CD4-positive, alpha-beta T cell treated with Interleukin-4 for 1 hour (primary cell): ENCODE results near the gene EHHADH.
"Not testable (repeated sequence)": the region's sequence is repeated elsewhere in the genome, so short reads cannot be mapped to it uniquely, and the experiment has no call there.

Source experiments
- DNase-seq, 2 donors: peaks; one replicate each; pipeline ENCODE4 v3.0.0-alpha.2; 2020 to 2022

Gene EHHADH

GRCh38 chr3:185250653-185251052 is 3.2 kb downstream of the EHHADH start:
- no peak for DNase-seq

DNA sequence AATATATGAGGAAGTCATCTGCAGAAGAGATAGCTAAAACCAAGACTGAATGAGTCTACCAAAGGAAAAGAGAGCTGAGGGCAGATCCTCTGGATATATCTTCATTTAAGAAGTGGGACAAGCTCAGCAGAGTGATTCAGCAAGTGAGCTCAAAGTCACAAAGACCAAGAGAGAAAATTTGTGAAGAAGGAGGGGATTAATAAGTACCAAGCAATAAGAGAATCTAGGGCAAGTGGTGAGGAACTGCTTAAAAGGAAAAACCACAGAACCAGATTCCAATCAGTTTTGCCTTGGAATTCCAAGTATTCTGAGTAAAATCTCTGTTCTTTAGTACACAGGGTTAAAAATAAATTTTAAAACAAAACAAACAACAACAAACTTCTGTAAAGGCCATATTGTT is 3.6 kb downstream of the EHHADH start:
- no peak for DNase-seq

DNA sequence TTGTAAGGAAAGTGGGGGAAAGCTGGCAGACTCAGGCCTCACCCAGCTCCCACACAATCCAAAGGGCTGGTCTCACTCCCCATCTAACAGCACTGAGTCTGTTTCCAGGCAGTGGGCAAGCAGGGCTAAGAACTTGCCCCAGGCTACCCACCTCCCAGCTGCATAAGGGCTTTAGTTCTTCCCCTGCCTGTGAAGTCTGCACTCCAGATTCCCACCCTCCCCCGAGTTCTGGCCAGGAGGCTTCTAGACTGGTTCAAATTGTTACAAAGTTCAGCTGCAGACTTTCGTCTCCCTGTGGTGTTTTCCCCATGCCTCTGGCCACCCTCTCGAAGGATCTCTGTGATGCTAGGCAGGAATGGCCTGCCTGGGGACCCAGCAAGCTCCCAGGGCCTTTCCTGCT is 11.2 kb downstream of the EHHADH start:
- DNase-seq = no peak

DNA sequence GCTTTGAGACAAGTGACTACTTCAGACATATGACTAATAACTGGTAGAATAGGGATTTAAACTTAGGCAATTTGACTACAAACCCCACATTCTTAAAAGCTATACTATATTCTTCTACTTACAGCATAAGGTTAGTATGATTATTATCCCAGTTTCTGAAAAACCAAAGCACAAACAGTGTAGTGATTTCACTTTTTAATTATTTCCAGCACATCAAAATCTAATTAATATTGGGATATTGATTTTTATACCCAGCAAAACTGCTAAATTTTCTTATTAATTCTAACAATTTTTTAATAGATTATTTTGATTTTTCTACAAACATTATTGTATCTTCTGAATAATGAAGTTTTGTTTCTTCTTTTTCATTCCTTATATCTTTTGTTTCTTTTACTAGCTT is 16.9 kb downstream of the EHHADH start:
- no peak for DNase-seq

- no peak for DNase-seq
Measured at GRCh38 chr3:185233328-185233727, 20.5 kb downstream of the EHHADH start.

DNA sequence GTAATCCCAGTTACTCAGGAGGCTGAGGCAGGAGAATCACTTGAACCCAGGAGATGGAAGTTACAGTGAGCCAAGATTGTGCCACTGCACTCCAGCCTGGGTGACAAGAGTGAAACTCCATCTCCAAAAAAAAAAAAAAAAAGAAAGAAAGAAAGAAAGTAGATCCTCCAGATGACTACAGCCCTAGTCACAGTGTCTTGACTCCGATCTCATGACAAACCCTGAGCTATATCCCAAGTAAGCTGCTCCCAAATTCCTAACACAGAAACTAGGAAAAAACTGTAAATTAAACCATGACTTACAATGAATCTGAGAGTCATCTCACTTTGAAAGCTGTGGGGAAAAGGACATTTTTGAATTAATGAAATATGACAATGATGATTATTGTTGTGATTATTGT is 27.3 kb downstream of the EHHADH start:
- not testable (repeated sequence) for DNase-seq

DNA sequence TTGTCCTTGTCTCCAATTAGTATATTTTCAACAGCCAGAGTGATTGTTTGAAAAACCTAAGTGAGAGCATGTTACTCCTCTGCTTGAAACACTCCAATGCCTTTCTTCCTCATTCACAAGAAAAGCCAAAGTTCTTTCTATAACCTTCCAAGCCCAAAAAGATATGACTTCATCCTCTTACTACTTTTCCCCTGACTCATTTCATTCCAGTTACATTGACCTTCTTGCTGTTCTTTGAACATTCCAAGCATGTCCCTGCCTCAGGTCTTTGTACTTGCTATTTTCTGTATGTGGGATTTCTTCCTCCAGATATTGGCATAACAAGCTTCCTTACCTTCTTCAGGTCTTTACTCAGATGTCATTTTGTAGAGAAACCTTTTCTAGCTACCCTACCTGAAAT is 28.3 kb downstream of the EHHADH start:
- DNase-seq = no peak

GRCh38 chr3:185225080-185225479 is 28.8 kb downstream of the EHHADH start:
- DNase-seq = no peak

DNA sequence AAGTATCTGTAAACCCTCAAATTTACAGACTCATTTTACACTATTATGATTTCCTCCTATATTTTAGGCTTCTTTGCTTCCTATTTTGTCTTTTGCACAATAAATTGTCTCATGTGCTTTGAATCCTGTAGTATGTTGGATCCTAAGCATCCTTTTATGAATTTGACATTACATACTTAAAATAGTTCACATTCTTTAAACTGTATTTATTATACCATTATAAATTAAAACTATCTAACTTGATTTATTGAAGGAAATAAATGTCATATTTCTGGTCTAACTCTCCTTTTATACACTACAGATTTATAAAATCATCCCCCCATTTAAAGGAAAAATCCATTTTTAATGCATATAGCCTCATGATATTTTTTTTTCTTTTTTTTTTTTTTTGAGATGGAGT is 32.6 kb downstream of the EHHADH start:
- DNase-seq = no peak

DNA sequence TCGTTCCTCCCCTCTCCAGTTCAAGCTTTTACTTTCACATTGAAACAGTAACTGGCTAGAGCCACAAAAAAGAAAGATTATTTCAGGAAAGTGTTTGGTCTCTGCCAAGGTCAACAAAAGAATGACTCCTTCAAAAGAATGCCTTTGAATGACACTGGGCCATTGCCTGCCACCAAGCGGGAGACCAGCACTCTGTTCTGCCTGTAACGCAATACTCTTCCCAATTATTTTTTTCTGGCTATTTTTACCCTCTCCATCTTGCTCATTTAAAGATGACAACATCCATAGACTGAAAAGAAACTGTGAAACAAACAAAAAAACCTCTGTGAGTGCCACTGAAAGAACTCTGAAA is 37.3 kb downstream of the EHHADH start:
- no peak for DNase-seq

GRCh38 chr3:185215873-185216606 is 37.8 kb downstream of the EHHADH start:
- no peak for DNase-seq

GRCh38 chr3:185212559-185212958 is 41.3 kb downstream of the EHHADH start:
- DNase-seq = no peak

- DNase-seq = no peak
Measured at GRCh38 chr3:185212086-185212485, 41.8 kb downstream of the EHHADH start.

DNA sequence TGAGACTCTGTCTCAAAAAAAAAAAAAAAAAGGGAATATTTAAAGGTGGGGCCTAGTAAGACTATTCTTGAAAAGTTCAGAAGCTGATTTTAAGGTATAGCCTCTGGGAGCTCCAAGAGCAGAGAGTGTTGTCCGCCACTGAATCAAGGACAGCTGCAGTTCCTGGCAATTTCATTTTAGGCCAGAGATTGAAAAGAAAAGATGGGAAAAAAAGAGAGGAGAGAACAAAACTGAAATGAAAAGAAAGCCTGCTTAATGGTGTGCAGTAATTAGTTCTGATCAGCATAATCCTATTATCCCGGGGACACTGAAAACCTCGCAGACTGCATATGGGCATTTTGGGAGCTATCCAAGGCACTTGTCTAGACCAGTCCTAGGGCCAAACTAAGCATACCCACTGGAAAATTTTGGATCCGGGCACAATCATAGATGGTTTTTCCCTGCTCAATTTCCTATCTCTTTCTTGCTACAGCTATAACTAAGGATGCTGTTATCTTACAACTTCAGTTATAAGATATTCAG is 43.2 kb downstream of the EHHADH start:
- no peak for DNase-seq

DNA sequence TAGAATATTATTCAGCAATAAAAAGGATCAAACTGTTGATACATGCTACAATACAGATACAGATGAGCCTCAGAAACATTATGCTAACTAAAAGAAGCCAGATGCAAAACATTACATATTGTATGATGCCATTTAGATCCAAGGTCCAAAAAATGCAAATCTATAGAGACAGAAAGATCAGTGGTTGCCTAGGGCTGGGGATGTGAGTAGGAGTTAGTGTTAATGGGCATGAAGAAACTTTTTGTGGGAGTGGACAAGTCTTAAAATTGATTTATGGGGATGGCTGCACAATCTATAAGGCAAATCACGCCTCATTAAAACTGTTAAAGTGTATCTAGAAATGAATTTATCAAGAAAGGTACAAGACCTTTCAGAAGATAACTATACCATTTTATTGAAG is 45.0 kb downstream of the EHHADH start:
- DNase-seq = no peak

DNA sequence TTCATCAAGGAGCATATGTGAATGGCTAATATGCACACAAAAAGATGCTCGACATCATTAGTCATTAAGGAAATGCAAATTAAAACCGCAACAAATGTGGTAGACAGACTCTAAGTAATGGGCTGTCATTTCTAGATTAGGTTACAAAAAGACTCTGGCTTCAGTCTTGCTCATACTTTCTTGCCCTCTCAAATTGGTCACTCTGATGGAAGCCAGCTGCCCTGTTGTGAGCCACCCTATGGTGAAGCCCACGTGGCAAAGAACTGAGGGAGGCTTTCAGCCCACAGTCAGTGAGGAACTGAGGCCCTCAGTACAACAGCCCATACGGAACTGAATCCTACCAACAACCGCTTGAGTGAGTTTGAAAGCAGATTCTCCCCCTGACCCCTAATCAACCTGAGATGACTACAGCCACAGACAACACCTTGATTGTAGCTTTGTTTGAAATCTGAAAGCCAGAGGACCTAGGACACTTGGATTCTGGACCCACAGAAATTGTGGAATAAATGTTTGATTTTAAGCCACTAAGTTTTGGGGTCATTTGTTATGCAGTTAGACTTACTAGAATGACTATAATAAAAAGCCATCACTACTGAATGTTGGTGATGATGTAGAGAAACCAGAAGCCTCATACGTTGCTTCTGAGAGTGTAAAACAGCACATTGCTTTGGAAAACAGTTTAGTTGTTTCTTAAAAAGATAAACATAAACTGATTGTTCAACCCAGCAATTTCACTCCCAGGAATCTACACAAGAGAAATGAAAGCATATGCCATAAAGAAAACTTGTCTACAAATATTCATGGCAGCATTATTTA is 45.7 kb downstream of the EHHADH start:
- no peak for DNase-seq

DNA sequence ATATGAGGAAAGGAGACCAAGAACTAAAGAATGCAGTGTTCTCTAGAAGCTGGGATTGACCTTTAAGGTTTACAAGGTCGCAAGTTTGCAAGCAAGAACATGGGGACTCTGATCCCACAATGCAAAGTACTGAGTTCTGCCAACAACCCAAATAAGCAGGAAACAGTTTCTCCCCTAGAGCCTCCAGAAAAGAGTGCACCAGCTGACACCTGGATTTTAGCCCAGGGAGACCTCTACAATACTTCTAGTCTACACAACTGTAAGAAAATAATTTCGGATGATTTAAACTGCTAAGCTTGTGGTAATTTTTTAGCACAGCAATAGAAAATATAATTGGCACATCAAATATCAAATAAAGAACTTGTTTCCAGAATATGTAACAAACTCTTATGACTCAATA is 46.4 kb downstream of the EHHADH start:
- DNase-seq = no peak

- DNase-seq = no peak
Measured at GRCh38 chr3:185205865-185206264, 48.0 kb downstream of the EHHADH start.

DNA sequence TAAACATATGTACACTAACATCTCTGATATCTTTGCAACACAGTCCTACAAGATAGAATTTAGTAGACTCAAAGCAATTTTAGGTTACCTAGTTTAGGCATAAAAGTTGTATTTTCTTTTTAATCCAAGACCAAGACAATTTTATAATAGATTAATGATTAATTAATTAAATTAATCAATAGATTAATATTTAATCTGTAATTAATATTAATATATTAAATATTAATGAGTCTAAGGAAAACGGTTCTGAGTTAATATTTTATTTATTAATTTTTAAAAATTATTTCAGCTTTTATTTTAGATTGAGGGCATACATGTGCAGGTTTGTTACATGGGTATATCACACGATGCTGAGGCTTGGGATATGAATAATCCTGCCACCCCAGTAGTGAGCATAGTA is 49.0 kb downstream of the EHHADH start:
- DNase-seq = no peak

- no peak for DNase-seq
Measured at GRCh38 chr3:185200639-185201038, 53.2 kb downstream of the EHHADH start.

DNA sequence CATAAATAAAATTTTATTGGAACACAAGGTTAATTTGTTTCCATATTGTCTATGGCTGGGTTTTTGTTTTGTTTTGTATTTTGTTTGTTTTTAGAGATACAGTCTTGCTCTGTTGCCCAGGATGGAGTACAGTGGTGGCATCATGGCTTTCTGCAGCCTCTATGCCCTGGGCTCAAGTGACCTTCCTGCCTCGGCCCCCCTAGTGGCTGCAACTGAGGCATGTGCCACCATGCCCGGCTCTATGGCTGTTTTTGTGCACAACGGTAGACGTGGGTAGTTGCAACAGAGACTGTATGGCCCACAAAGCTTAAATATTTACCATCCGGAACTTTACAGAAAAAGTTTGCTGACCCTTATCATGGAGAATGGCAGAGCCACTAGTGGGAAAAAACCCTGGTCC is 54.2 kb downstream of the EHHADH start:
- no peak for DNase-seq

DNA sequence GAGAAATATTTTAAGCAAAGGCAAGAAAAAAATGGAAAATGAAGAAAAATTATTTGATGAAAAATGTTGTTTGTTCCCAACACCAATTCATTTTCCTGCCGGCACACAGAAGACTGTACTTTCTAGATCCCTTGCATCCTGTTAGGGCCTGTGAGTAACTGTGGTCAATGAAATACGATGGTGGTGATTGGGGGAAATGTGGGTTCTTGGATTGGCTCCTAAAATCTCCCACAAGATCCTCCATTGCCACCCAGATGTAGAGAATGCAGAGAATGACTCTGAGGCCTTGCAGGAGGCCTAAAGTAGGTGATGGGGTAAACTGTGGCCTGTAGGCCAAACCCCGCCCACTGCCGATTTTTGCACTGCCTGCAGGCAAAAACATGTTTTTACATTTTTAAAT is 54.6 kb downstream of the EHHADH start:
- DNase-seq = no peak

- no peak for DNase-seq
Measured at GRCh38 chr3:185197068-185197467, 56.8 kb downstream of the EHHADH start.

GRCh38 chr3:185195652-185196051 is 58.2 kb downstream of the EHHADH start:
- no peak for DNase-seq
